ENCODE measurements around the gene UTP3. TPM values are rescaled to one million over a fixed set of nuclear protein-coding genes. Genes with fewer than 3 reads are reported as not detected.

UTP3 gene
- total RNA-seq, 2 experiments from 2014 or later: 38.7 to 39.2 TPM

GRCh38 chr4:70705183-70706043, 17.1 kb downstream of the UTP3 start:
- peaks cover 27% of the 10 kb centered on the region for H3K4me1 Mint-ChIP-seq (ENCODE audit: low read depth)
- H3K27ac Mint-ChIP-seq: peak overlapping the region; percentile 76
- H3K36me3 Mint-ChIP-seq (ENCODE audit: low read depth): no peaks in the 10 kb centered on the region
- DNase-seq (peak; percentile 78), ATAC-seq (peak; percentile 76)
- ChIA-PET CTCF (interaction anchor here (0.8 to 5.5 kb wide), 13 partner anchors 14 to 220 kb away, joined by 3 to 90 read pairs (median 4); partner anchors contain the start of genes MOB1B, RUFY3 and UTP3), POLR2A (interaction anchor here (0.7 to 4.5 kb wide), 10 partner anchors 17 to 288 kb away, joined by 3 to 34 read pairs (median 4); partner anchors contain the start of genes DCK, GRSF1 and UTP3)
- H3K9me3 Mint-ChIP-seq (ENCODE audit: insufficient read depth): no peaks in the 10 kb centered on the region
- H3K4me3 Mint-ChIP-seq: peak overlapping the region; percentile 91
- no peaks in the 10 kb centered on the region for H3K27me3 Mint-ChIP-seq (ENCODE audit: low read depth)

DNA sequence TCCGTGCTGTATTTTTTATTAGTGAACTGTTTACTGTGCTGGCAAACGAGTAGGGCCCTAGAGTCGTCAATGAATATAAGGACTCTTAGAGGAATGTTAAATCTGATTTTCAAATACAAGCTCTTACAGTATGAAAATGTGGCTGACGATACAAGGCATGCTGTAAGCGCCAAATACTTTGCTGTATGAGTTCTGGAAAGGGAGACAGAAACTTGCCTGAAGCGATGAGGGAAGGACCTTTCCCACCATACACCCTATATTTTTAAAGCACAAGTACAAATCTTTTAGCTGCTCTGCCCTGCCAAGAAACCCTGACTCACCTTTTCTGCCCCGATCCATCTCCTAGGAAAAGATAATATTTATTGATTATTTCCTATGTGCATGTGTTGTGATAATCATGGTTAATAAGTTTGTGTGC, 17.7 kb downstream of the UTP3 start:
- CTCF ChIA-PET: interaction anchor here (0.8 to 5.5 kb wide), 9 partner anchors 16 to 220 kb away, joined by 3 to 90 read pairs (median 4); partner anchors contain the start of gene RUFY3
- H3K27me3 Mint-ChIP-seq (ENCODE audit: low read depth): no peaks in the 10 kb centered on the region
- H3K27ac Mint-ChIP-seq: peak overlapping the region; percentile 76
- no peaks in the 10 kb centered on the region for H3K36me3 Mint-ChIP-seq (ENCODE audit: low read depth)
- POLR2A ChIA-PET: interaction anchor here (1.2 to 4.5 kb wide), 6 partner anchors 16 to 287 kb away, joined by 3 to 34 read pairs (median 4); partner anchors contain the start of genes DCK and UTP3
- ATAC-seq (no peak), DNase-seq (no peak)
- H3K4me3 Mint-ChIP-seq: peak overlapping the region; percentile 91
- H3K4me1 Mint-ChIP-seq (ENCODE audit: low read depth): peaks cover 27% of the 10 kb centered on the region
- no peaks in the 10 kb centered on the region for H3K9me3 Mint-ChIP-seq (ENCODE audit: insufficient read depth)

- Mint-ChIP-seq H3K27me3 (ENCODE audit: low read depth) (no peaks in the 10 kb centered on the region), H3K4me1 (ENCODE audit: low read depth) (peaks cover 32% of the 10 kb centered on the region), H3K36me3 (ENCODE audit: low read depth) (no peaks in the 10 kb centered on the region), H3K9me3 (ENCODE audit: insufficient read depth) (no peaks in the 10 kb centered on the region), H3K27ac (peak overlapping the region; percentile 76), H3K4me3 (peak overlapping the region; percentile 91)
- ChIA-PET POLR2A (interaction anchor here (1.2 to 4.5 kb wide), 4 partner anchors 16 to 287 kb away, joined by 4 to 34 read pairs (median 9); partner anchors contain the start of genes DCK and UTP3), CTCF (interaction anchor here (0.6 to 5.5 kb wide), 8 partner anchors 15 to 146 kb away, joined by 3 to 90 read pairs (median 4); partner anchors contain the start of gene RUFY3)
- ATAC-seq: no peak
- no peak for DNase-seq
These were observed 18.2 kb downstream of the UTP3 start for GRCh38 chr4:70706516-70706915.

- H3K36me3 Mint-ChIP-seq (ENCODE audit: low read depth): no peaks in the 10 kb centered on the region
- ATAC-seq (no peak), DNase-seq (no peak)
- no peak overlapping the region for H3K27ac Mint-ChIP-seq
- ChIA-PET POLR2A (no interaction called here), CTCF (no interaction called here)
- H3K4me3 Mint-ChIP-seq: no peak overlapping the region
- H3K4me1 Mint-ChIP-seq (ENCODE audit: low read depth): peaks cover 48% of the 10 kb centered on the region
- H3K9me3 Mint-ChIP-seq (ENCODE audit: insufficient read depth): no peaks in the 10 kb centered on the region
- H3K27me3 Mint-ChIP-seq (ENCODE audit: low read depth): no peaks in the 10 kb centered on the region
These were observed 21.4 kb downstream of the UTP3 start for GRCh38 chr4:70709611-70710205.

- H3K27ac Mint-ChIP-seq: peak overlapping the region; percentile 16
- no peak overlapping the region for H3K4me3 Mint-ChIP-seq
These were observed 23.3 kb downstream of the UTP3 start for GRCh38 chr4:70711599-70711998.

GRCh38 chr4:70712150-70712549, 23.8 kb downstream of the UTP3 start:
- no peaks in the 10 kb centered on the region for H3K27me3 Mint-ChIP-seq (ENCODE audit: low read depth)
- ATAC-seq (no peak), DNase-seq (no peak)
- H3K4me1 Mint-ChIP-seq (ENCODE audit: low read depth): peaks cover 40% of the 10 kb centered on the region
- ChIA-PET POLR2A (no interaction called here), CTCF (interaction anchor here (0.7 to 1.1 kb wide), 2 partner anchors 17 to 25 kb away, joined by 3 to 5 read pairs; no protein-coding TSS in a partner anchor)
- H3K4me3 Mint-ChIP-seq: no peak overlapping the region
- no peak overlapping the region for H3K27ac Mint-ChIP-seq
- no peaks in the 10 kb centered on the region for H3K36me3 Mint-ChIP-seq (ENCODE audit: low read depth)
- no peaks in the 10 kb centered on the region for H3K9me3 Mint-ChIP-seq (ENCODE audit: insufficient read depth)

More at GRCh38 chr4:70711599-70711998, 23.3 kb downstream of the UTP3 start:
- ChIA-PET CTCF (interaction anchor here (1.1 kb wide), 1 partner anchor 25 kb away, joined by 3 read pairs; no protein-coding TSS in a partner anchor), POLR2A (no interaction called here)
- peak; percentile 53 for ATAC-seq
- Mint-ChIP-seq H3K36me3 (ENCODE audit: low read depth) (no peaks in the 10 kb centered on the region), H3K27me3 (ENCODE audit: low read depth) (no peaks in the 10 kb centered on the region), H3K9me3 (ENCODE audit: insufficient read depth) (no peaks in the 10 kb centered on the region), H3K4me1 (ENCODE audit: low read depth) (peaks cover 41% of the 10 kb centered on the region)
- DNase-seq: no peak

- Mint-ChIP-seq H3K27ac (no peak overlapping the region), H3K9me3 (ENCODE audit: insufficient read depth) (no peaks in the 10 kb centered on the region), H3K27me3 (ENCODE audit: low read depth) (no peaks in the 10 kb centered on the region), H3K4me1 (ENCODE audit: low read depth) (peaks cover 41% of the 10 kb centered on the region), H3K4me3 (no peak overlapping the region), H3K36me3 (ENCODE audit: low read depth) (no peaks in the 10 kb centered on the region)
- ChIA-PET CTCF (interaction anchor here (0.7 kb wide), 2 partner anchors 16 to 17 kb away, joined by 3 to 5 read pairs; no protein-coding TSS in a partner anchor), POLR2A (no interaction called here)
- no peak for ATAC-seq
- no peak for DNase-seq
These were observed 24.5 kb downstream of the UTP3 start for GRCh38 chr4:70712604-70713452.

- no peaks in the 10 kb centered on the region for H3K36me3 Mint-ChIP-seq (ENCODE audit: low read depth)
- ATAC-seq (no peak), DNase-seq (no peak)
- H3K4me1 Mint-ChIP-seq (ENCODE audit: low read depth): peaks cover 41% of the 10 kb centered on the region
- H3K4me3 Mint-ChIP-seq: no peak overlapping the region
- POLR2A ChIA-PET: no interaction called here
- no peaks in the 10 kb centered on the region for H3K9me3 Mint-ChIP-seq (ENCODE audit: insufficient read depth)
- no peaks in the 10 kb centered on the region for H3K27me3 Mint-ChIP-seq (ENCODE audit: low read depth)
- CTCF ChIA-PET: no interaction called here
- H3K27ac Mint-ChIP-seq: no peak overlapping the region
These were observed 25.2 kb downstream of the UTP3 start for GRCh38 chr4:70713453-70714078.

DNA sequence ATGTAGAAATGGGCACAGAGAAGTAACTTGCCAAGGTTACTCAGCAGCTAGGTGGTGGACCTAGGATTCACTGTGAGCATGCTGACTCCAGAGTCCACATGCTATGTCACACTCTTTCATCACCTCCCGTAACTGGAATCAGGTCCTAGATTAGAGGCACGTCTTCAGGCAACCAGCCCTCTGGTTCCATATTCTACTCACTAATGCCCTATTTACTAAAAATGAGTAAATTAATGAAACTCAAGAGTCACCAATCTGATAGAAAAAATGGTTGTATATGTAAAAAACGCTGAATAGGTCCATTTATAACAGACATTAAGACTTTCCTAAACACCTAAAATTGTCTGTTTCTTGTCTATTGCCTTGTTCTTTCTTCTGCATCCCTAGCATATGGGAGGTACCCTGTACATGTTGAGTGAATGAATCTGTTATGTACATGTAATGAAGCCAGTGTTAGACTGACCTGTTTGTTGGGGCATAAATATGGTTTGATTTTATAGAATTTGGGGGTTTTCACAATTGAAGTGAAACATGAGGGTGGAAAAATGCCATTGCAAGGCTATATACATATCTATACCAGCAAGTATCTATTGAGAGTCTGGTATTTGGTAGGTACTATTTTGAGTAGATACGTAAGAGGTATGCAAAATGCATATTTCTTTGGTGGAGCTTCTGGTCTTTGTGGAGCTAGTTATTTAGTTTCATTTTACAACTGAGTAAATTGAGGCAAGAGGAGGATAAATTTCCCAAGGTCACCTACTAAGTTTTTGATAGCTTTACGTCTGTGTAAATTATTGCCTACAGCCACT, 26.0 kb downstream of the UTP3 start:
- H3K27me3 Mint-ChIP-seq (ENCODE audit: low read depth): no peaks in the 10 kb centered on the region
- DNase-seq: no peak
- peaks cover 41% of the 10 kb centered on the region for H3K4me1 Mint-ChIP-seq (ENCODE audit: low read depth)
- no peak overlapping the region for H3K27ac Mint-ChIP-seq
- H3K4me3 Mint-ChIP-seq: no peak overlapping the region
- POLR2A ChIA-PET: no interaction called here
- no peaks in the 10 kb centered on the region for H3K36me3 Mint-ChIP-seq (ENCODE audit: low read depth)
- no peaks in the 10 kb centered on the region for H3K9me3 Mint-ChIP-seq (ENCODE audit: insufficient read depth)
- CTCF ChIA-PET: no interaction called here
- ATAC-seq: no peak

GRCh38 chr4:70715097-70715496, 26.8 kb downstream of the UTP3 start:
- DNase-seq (peak; percentile 8), ATAC-seq (no peak)
- POLR2A ChIA-PET: no interaction called here
- Mint-ChIP-seq H3K9me3 (ENCODE audit: insufficient read depth) (no peaks in the 10 kb centered on the region), H3K4me3 (no peak overlapping the region), H3K27ac (no peak overlapping the region), H3K27me3 (ENCODE audit: low read depth) (no peaks in the 10 kb centered on the region), H3K4me1 (ENCODE audit: low read depth) (peaks cover 38% of the 10 kb centered on the region), H3K36me3 (ENCODE audit: low read depth) (no peaks in the 10 kb centered on the region)
- CTCF ChIA-PET: interaction anchor here (1.6 kb wide), 1 partner anchor 21 kb away, joined by 4 read pairs; no protein-coding TSS in a partner anchor
